Upper lobe of left lung (tissue), 6 donors: ENCODE measurements around the gene PAX7. TPM values are rescaled to one million over a fixed set of nuclear protein-coding genes. Genes with fewer than 3 reads are reported as not detected.
A peak's percentile ranks its signal among the peaks of the same experiment; 100 is the strongest.

Experiments used
- ATAC-seq, 2 donors: fragments of 200-7000 bp; cut with Tn5 transposase; one replicate each; pipeline ENCODE4 v1.9.1; 2022; ENCODE audit warnings: mild to moderate bottlenecking in 2 of 2, moderate library complexity in 2 of 2; ENCODE audit not compliant: low FRiP score in 2 of 2
- DNase-seq, 2 donors: peaks; one replicate each; pipeline ENCODE4 v3.0.0-alpha.2; 2019 to 2020
- H3K27ac ChIP-seq, 4 donors: fragments of 200-600 bp; sonication (generic); one replicate each; pipeline ENCODE4 v1.5.1; 2016 to 2019
- H3K27me3 ChIP-seq, 4 donors: fragments of 200-600 bp; sonication (generic); one replicate each; pipeline ENCODE4 v1.5.1; 2017 to 2019
- H3K36me3 ChIP-seq, 4 donors: fragments of 200-600 bp; sonication (generic); one replicate each; pipeline ENCODE4 v1.5.1; 2016 to 2019
- H3K4me1 ChIP-seq, 4 donors: fragments of 200-600 bp; sonication (generic); one replicate each; pipeline ENCODE4 v1.5.1; 2018 to 2019
- H3K4me3 ChIP-seq, 4 donors: fragments of 200-600 bp; sonication (generic); one replicate each; pipeline ENCODE4 v1.5.1; 2017 to 2019; ENCODE audit warnings: mild to moderate bottlenecking in 2 of 4, moderate library complexity in 1 of 4
- H3K9me3 ChIP-seq, 4 donors: fragments of 200-600 bp; sonication (generic); one replicate each; pipeline ENCODE4 v1.5.1; 2018 to 2019
- EP300 ChIP-seq, 4 donors: sonication (generic); formaldehyde crosslinking; IDR thresholded peaks; one replicate each; pipeline ENCODE4 v1.5.1; 2017; ENCODE audit warnings: antibody characterized with exemption in 4 of 4, control low read depth in 2 of 4
- POLR2A ChIP-seq, 4 donors: fragments of 450-650 bp; IDR thresholded peaks; one replicate each; pipeline ENCODE4 v1.5.1; 2016 to 2017; ENCODE audit warnings: antibody characterized with exemption in 4 of 4, mild to moderate bottlenecking in 2 of 4
- POLR2AphosphoS5 ChIP-seq, 2 donors: sonication (generic); formaldehyde crosslinking; IDR thresholded peaks; one replicate each; pipeline ENCODE4 v1.5.1; 2017; ENCODE audit warnings: antibody characterized with exemption in 2 of 2
- WGBS, 2 donors: methylation state at CpG; one replicate each; pipeline ENCODE4 v1.1.5; 2017 to 2018; 5-methylcytosine and 5-hydroxymethylcytosine counted together
- total RNA-seq, 6 donors: library from RNA; depleted of rRNA in 4 of 6; stranded (reverse); fragments of >200 nt in 4 of 6; gene quantifications; one replicate each; pipeline versions ENCODE4 v1.1.0 to v1.2.1, GENCODE V29; 2016 to 2021
- TF ChIP-seq, protein P1 (sequence below), 6 experiments: fragments of 450-650 bp in 4 of 6; fragments of 200-600 bp in 2 of 6; sonication (generic) in 2 of 6; IDR thresholded peaks; one replicate each; pipeline ENCODE4 v1.5.1; 2016 to 2019; ENCODE audit warnings: antibody characterized with exemption in 6 of 6
- donor health status: DM: no; HTN: no; CAD: no; lungs with moderate emphysema.
- donor health status: DM: no; HTN: yes; CAD: no; lungs with severe emphysema.

Gene PAX7
- total RNA-seq, 6 donors from 2014 or later, result not detected

DNA sequence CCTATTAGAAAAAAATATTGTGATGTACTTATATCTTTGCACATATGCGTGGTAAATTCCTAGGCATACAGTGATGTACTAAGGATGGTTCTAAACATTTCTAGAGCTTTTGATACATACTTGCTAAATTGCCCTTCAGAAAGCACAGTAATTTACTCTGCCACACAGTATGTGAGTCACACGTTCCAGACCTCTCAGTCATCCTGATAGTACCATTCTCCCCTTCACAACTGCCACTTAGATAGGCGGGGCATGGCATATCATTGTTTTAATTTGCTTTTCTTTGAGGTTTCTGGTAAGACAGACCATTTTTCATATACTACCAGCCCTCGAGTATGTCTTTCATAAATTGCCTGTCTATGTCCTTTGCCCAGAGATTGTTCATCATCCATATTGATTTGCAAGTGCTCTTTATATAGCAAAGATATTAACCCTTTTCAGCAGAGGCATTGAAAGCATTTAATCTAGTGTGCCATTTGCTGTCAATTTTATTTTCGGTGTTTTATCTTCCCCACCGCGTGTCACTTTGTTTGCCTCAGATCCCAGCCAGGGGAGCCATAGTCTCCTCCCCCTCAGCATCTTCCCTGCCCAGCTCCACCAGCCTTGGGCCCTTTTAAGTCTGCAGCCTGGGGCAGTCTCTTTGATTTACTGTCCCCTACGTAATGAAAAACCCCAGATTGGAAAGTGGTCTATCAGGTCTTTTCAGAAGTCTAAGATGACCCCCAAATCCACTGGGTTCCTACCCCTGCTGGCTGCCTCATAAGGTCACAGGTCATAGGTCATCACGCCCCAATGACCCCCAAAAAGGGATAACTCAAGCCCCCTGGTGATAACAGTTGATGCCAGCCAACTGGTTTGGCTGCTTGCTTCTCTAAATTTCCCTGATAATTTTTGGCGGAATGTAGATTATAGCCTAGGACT lies 11.8 kb upstream of the PAX7 start:
- Histone ChIP-seq H3K27me3 (peaks cover 0 to 10% (median 0%) of the 10 kb centered on the region in 4 donors), H3K4me1 (no peaks in the 10 kb centered on the region), H3K36me3 (no peaks in the 10 kb centered on the region), H3K27ac (no peak overlapping the region), H3K4me3 (no peak overlapping the region), H3K9me3 (no peaks in the 10 kb centered on the region)
- 61 to 69% methylated on average over 10 of the region's 10 CpGs for WGBS, 2 donors
- TF ChIP-seq POLR2AphosphoS5 (IDR thresholded peaks at IDR 0.05) (no peak), POLR2A (IDR thresholded peaks at IDR 0.05) (no peak), EP300 (IDR thresholded peaks at IDR 0.05) (no peak)
- TF ChIP-seq, protein P1, sequence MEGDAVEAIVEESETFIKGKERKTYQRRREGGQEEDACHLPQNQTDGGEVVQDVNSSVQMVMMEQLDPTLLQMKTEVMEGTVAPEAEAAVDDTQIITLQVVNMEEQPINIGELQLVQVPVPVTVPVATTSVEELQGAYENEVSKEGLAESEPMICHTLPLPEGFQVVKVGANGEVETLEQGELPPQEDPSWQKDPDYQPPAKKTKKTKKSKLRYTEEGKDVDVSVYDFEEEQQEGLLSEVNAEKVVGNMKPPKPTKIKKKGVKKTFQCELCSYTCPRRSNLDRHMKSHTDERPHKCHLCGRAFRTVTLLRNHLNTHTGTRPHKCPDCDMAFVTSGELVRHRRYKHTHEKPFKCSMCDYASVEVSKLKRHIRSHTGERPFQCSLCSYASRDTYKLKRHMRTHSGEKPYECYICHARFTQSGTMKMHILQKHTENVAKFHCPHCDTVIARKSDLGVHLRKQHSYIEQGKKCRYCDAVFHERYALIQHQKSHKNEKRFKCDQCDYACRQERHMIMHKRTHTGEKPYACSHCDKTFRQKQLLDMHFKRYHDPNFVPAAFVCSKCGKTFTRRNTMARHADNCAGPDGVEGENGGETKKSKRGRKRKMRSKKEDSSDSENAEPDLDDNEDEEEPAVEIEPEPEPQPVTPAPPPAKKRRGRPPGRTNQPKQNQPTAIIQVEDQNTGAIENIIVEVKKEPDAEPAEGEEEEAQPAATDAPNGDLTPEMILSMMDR (IDR thresholded peaks at IDR 0.05), result no peak
- no peak for DNase-seq
- no peak for ATAC-seq

DNA sequence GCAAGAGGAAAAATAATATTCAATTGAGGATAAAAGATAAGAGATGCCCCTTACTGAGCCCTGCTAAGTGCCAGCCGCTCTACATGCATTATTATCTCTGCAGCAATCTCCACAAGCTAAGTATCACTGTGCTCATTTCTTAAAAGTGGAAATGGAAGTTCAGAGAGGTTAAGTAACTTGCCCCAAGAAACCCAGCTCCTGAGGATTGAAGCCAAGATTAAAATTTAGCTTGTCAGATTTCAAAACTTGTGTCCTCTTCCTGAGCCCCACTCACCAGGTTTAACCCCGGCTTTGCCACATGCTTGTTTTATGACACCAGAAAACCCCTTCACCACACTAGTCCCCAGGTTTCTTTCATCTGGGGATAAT lies 11.2 kb upstream of the PAX7 start:
- 71 to 78% methylated on average over 2 of the region's 2 CpGs for WGBS, 2 donors
- H3K4me1 ChIP-seq, result no peaks in the 10 kb centered on the region
- TF ChIP-seq, protein P1 (IDR thresholded peaks at IDR 0.05), result no peak
- TF ChIP-seq EP300 (IDR thresholded peaks at IDR 0.05) (no peak), POLR2A (IDR thresholded peaks at IDR 0.05) (no peak), POLR2AphosphoS5 (IDR thresholded peaks at IDR 0.05) (no peak)
- peaks cover 0 to 10% (median 0%) of the 10 kb centered on the region in 4 donors for H3K27me3 ChIP-seq
- H3K4me3 ChIP-seq, result no peak overlapping the region
- ATAC-seq (no peak), DNase-seq (no peak)
- H3K9me3 ChIP-seq, result no peaks in the 10 kb centered on the region
- H3K27ac ChIP-seq, result no peak overlapping the region
- no peaks in the 10 kb centered on the region for H3K36me3 ChIP-seq

DNA sequence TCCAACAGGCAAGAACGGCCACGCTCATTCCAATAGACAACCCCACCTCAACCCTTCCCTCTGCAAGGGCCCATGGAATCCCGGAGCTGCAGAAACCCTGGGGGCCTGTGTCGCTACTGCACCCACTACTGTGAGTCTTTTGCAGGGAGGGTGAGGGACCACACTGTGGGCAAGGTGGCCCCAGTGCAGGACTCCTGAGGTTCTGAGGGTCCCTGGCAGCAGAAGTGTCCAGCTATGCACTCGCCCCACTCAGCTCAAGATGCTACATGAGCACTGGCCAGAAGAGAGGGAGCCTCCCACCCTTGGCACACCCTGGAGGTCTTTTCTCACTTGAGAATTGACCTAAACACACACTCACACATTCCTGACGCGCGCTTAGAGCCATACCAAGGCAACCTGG lies 2.1 kb upstream of the PAX7 start:
- Histone ChIP-seq H3K4me3 (no peak overlapping the region), H3K36me3 (no peaks in the 10 kb centered on the region), H3K27me3 (peaks cover 3 to 51% (median 31%) of the 10 kb centered on the region in 4 donors), H3K27ac (no peak overlapping the region), H3K4me1 (peaks cover 6 to 23% (median 19%) of the 10 kb centered on the region in 4 donors), H3K9me3 (no peaks in the 10 kb centered on the region)
- 66 to 77% methylated on average over 5 to 8 of the region's 8 CpGs for WGBS, 2 donors
- TF ChIP-seq EP300 (IDR thresholded peaks at IDR 0.05), result no peak
- TF ChIP-seq POLR2A (IDR thresholded peaks at IDR 0.05), result no peak
- TF ChIP-seq, protein P1 (IDR thresholded peaks at IDR 0.05), result no peak
- TF ChIP-seq POLR2AphosphoS5 (IDR thresholded peaks at IDR 0.05), result no peak
- no peak for DNase-seq
- no peak for ATAC-seq

DNA sequence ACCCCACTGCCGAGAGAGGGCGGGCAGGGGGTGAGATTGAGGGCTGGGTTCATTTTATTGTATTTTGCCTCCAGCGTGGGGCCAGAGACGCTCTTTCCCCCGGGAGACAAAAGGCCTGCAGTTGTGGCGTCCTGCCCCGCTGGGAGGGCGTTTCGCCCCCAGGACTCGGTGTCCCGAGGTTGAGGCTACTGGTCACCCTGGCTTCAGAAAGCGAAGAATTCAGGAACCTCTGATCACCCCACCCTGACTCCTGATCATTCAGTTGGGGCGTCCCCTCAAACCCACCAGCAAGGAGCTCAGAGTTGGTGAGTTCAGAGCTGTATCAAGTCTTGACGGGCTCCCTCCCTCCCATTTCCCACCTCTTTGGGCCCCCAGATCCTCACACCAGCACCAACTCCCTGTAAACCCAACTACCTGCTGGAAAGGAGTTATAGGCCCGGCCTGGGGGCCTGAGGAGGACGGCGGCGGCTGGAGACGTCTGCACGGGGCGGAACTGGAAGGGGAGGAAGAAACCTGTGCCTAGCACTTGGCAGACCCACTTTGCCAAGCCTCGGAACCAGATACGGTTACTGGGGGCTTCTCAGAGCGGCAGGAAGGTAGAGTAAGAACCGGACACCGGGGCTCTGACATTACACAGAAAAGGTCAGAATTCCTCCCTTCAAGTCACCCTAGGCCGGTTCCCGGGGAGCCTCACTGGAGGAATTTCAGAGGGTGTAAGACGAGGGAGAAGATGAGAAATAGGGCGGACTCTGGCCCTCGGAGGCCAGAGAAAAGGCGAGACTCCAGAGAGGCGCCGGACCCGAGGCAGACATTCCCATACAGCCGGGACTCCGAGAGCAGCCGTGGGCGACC lies 761 bp upstream of the PAX7 start:
- TF ChIP-seq EP300 (IDR thresholded peaks at IDR 0.05) (no peak), POLR2AphosphoS5 (IDR thresholded peaks at IDR 0.05) (no peak), POLR2A (IDR thresholded peaks at IDR 0.05) (no peak)
- TF ChIP-seq, protein P1 (IDR thresholded peaks at IDR 0.05), result no peak
- Histone ChIP-seq H3K4me3 (no peak overlapping the region), H3K27ac (no peak overlapping the region), H3K36me3 (no peaks in the 10 kb centered on the region), H3K9me3 (no peaks in the 10 kb centered on the region), H3K27me3 (peaks cover 3 to 65% (median 38%) of the 10 kb centered on the region in 4 donors), H3K4me1 (peaks cover 6 to 23% (median 19%) of the 10 kb centered on the region in 4 donors)
- DNase-seq, result peak in 1 of 2 donors; percentile 49
- 10% methylated on average over 24 to 39 of the region's 39 CpGs for WGBS, 2 donors
- no peak for ATAC-seq
